GM20000 (cell line): ENCODE results near the gene ARL14EPL.

Source experiments
- DNase-seq: peaks from one replicate; pipeline ENCODE4 v3.0.0; 2012; ENCODE audit warnings: low spot score
- CTCF ChIP-seq: IDR thresholded peaks from 2 replicates; pipeline ENCODE4 v1.5.1; 2012; ENCODE audit warnings: mild to moderate bottlenecking, control low read depth; ENCODE audit errors: extremely low read depth, missing control alignments

Gene ARL14EPL

GRCh38 chr5:116046261-116046660, 14.0 kb downstream of the ARL14EPL start:
- no peak for TF ChIP-seq CTCF
- DNase-seq, result no peak

GRCh38 chr5:116046823-116047222, 14.6 kb downstream of the ARL14EPL start:
- TF ChIP-seq CTCF, result no peak
- no peak for DNase-seq

DNA sequence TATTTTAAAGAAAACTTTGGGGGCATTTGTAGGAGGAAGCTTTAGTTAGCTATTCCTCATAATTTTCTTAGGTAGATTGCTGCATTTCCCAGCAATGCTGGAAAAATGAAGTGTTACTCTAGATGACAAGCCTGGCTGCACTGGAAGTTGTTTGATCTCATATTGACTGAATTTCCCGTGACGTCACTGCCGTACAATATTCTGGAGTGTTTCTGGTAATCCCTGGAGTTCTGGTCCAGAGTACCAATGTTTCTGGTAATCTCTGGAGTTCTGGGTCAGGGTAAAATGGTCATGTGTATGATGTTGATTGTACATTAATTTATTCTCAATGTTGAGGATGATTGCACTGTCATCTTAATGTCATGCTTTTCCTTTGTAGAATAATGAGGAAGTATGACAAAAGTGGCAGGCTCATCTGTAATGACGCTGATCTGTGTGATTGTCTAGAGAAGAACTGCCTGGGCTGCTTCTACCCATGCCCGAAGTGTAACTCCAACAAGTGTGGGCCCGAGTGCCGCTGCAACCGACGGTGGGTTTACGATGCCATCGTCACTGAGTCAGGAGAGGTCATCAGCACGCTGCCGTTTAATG, 26.2 kb downstream of the ARL14EPL start:
- DNase-seq, result no peak
- TF ChIP-seq CTCF, result no peak

DNA sequence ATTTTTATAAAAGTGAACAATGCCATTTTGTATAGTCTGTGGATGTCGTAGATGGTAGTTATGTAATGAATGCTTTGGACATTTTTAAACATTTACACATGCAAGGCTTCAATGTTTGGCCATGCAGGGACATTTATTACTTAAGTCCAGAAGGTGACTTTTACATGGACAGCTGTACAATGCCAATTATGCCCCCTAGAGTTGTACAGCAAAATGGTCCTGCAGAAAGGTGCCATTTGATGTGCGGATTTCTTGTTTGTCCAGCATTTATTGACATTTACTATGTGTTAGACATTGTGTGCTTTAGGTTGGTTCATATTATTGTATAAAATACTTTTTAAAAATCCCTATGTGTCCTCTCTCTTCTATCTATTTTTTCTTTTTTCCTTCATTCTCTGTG, 30.1 kb downstream of the ARL14EPL start:
- no peak for TF ChIP-seq CTCF
- no peak for DNase-seq

DNA sequence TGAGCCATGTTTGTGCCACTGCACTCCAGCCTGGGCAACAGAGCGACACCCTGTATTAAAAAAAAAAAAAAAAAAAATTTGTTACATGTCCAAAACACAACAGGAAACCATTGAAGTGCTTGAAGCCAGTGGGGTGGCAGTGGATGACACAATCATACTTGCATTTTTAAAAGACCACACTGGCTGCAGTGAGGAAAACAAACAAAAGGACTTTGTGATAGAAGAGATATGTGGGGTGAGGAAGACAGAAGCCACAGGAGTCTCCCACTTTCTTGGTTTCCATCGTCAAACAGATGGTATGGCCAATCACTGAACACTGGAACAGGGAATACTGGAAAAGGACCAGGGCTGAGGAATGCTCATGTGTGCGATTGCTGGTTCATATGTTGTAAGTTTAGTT, 31.7 kb downstream of the ARL14EPL start:
- no peak for DNase-seq
- TF ChIP-seq CTCF, result no peak

GRCh38 chr5:116068028-116068632, 35.9 kb downstream of the ARL14EPL start:
- DNase-seq, result peak; percentile 40
- TF ChIP-seq CTCF, result peak; percentile 37

DNA sequence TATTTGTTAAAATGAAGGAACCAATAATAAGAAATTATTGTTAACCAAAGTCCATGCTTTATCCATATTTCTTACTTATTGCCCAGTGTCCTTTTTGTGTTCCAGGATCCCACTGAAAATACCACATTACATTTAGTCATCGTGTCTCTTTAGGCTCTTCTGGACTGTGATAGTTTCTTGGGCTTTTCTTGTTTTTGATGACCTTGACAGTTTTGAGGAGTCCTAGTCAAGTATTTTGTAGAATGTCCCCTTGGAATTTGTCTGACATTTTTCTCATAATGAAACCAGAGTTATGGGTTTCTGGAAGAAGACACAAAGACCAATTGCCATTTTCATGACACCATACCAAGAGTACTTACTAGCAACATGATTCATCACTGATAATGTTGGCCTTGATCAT, 38.9 kb downstream of the ARL14EPL start:
- no peak for TF ChIP-seq CTCF
- no peak for DNase-seq
